ENCODE measurements around the gene LNX2. TPM values are rescaled to one million over a fixed set of nuclear protein-coding genes. Genes with fewer than 3 reads are reported as not detected.
A peak's percentile ranks its signal among the peaks of the same experiment; 100 is the strongest.

Gene LNX2
- total RNA-seq, 1 donor from 2014 or later = 29.2 TPM

GRCh38 chr13:27504128-27504867, 116.0 kb downstream of the LNX2 start:
- no peak for TF ChIP-seq CTCF (IDR thresholded peaks at IDR 0.05; ENCODE audit: insufficient read depth, low read length, severe bottlenecking)
- Histone ChIP-seq H3K4me3 (ENCODE audit: low read depth, low read length) (no peak overlapping the region), H3K27me3 (ENCODE audit: control insufficient read depth, insufficient read depth, low read length) (no peaks in the 10 kb centered on the region), H3K36me3 (ENCODE audit: control insufficient read depth, insufficient read depth, low read length) (no peaks in the 10 kb centered on the region)
- FAIRE-seq (no peak), DNase-seq (ENCODE audit: low read depth) (no peak)

GRCh38 chr13:27500806-27501534, 119.4 kb downstream of the LNX2 start:
- TF ChIP-seq CTCF (IDR thresholded peaks at IDR 0.05; ENCODE audit: insufficient read depth, low read length, severe bottlenecking) = no peak

GRCh38 chr13:27497563-27498230, 122.6 kb downstream of the LNX2 start:
- H3K27me3 ChIP-seq (ENCODE audit: control insufficient read depth, insufficient read depth, low read length) = no peaks in the 10 kb centered on the region
- no peaks in the 10 kb centered on the region for H3K36me3 ChIP-seq (ENCODE audit: control insufficient read depth, insufficient read depth, low read length)
- no peak for FAIRE-seq
- no peak for TF ChIP-seq CTCF (IDR thresholded peaks at IDR 0.05; ENCODE audit: insufficient read depth, low read length, severe bottlenecking)
- no peak for DNase-seq (ENCODE audit: low read depth)
- H3K4me3 ChIP-seq (ENCODE audit: low read depth, low read length) = no peak overlapping the region

More at GRCh38 chr13:27500806-27501534, 119.4 kb downstream of the LNX2 start:
- DNase-seq (ENCODE audit: low read depth) (no peak), FAIRE-seq (no peak)
- Histone ChIP-seq H3K4me3 (ENCODE audit: low read depth, low read length) (no peak overlapping the region), H3K27me3 (ENCODE audit: control insufficient read depth, insufficient read depth, low read length) (no peaks in the 10 kb centered on the region), H3K36me3 (ENCODE audit: control insufficient read depth, insufficient read depth, low read length) (no peaks in the 10 kb centered on the region)

- peak; percentile 83 for FAIRE-seq
- no peak for TF ChIP-seq CTCF (IDR thresholded peaks at IDR 0.05; ENCODE audit: insufficient read depth, low read length, severe bottlenecking)
- H3K27me3 ChIP-seq (ENCODE audit: control insufficient read depth, insufficient read depth, low read length) = no peaks in the 10 kb centered on the region
- no peak for DNase-seq (ENCODE audit: low read depth)
- H3K4me3 ChIP-seq (ENCODE audit: low read depth, low read length) = no peak overlapping the region
- no peaks in the 10 kb centered on the region for H3K36me3 ChIP-seq (ENCODE audit: control insufficient read depth, insufficient read depth, low read length)
These were observed 123.6 kb downstream of the LNX2 start for GRCh38 chr13:27496536-27497273.

- no peaks in the 10 kb centered on the region for H3K36me3 ChIP-seq (ENCODE audit: control insufficient read depth, insufficient read depth, low read length)
- no peaks in the 10 kb centered on the region for H3K27me3 ChIP-seq (ENCODE audit: control insufficient read depth, insufficient read depth, low read length)
- H3K4me3 ChIP-seq (ENCODE audit: low read depth, low read length) = no peak overlapping the region
- TF ChIP-seq CTCF (IDR thresholded peaks at IDR 0.05; ENCODE audit: insufficient read depth, low read length, severe bottlenecking) = no peak
- no peak for FAIRE-seq
- no peak for DNase-seq (ENCODE audit: low read depth)
These were observed 124.3 kb downstream of the LNX2 start for GRCh38 chr13:27496006-27496405.

Other genes starting within 250 kb of the LNX2 start
- gene GTF3A, start 195.9 kb downstream of the LNX2 start, total RNA-seq = 100 and 163 TPM in 2 replicates
- gene MTIF3, start 170.0 kb downstream of the LNX2 start, total RNA-seq = 30.5 and 48.9 TPM in 2 replicates
- 134 and 140 TPM in 2 replicates for gene POLR1D, start 1.4 kb upstream of the LNX2 start, total RNA-seq
- not detected in 2 replicates for gene GSX1, start 172.0 kb upstream of the LNX2 start, total RNA-seq